ENCODE results near the gene SPRED1.

The SPRED1 gene

DNA sequence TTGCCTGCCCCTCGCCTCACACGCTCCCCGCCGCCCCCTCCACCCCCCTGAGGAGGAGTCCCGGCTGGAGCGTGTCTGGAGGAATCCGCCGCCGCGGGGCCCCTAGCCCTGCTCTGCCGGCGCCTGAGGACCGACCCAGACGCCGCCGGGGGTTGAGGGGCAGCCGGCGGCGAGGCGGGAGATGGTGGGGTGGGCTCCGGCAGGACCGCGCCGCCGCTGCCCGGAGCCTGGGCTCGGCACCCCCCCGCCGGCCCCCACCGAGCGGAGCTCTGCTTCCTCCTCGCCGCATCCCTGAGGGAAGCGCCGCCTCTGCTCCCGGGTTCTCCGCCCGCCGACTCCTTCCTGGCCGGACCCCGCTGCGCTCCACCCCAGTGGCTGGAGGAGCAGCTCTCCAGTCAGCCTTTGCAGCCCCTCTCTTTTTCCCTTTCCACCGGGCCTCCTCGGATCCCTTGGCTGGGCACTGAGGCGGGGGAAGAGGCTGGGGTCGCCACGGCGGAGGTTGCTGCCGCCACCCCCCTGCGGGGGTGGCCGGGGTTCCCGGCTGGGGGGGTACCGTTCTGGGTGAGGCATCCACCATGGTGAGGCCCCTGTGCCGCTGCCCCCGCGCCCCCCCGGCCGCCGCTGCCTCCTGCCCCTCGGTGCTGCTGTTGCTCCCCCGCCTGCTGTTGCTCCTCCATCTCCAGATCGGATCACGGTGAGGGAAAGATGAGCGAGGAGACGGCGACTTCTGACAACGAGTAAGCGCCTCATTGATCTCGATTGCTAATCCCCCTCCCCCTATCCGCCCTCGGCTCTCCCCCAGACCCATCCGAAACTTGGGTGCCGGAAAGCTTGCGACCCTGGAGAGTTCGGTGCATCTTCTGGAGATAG lies at the start of gene SPRED1:
Gene SPRED1 (plus strand): TSS at position 356 of the 870 bp plus-strand sequence. CDS start 350 bp downstream, at position 706.
- no peak for DNase-seq

DNA sequence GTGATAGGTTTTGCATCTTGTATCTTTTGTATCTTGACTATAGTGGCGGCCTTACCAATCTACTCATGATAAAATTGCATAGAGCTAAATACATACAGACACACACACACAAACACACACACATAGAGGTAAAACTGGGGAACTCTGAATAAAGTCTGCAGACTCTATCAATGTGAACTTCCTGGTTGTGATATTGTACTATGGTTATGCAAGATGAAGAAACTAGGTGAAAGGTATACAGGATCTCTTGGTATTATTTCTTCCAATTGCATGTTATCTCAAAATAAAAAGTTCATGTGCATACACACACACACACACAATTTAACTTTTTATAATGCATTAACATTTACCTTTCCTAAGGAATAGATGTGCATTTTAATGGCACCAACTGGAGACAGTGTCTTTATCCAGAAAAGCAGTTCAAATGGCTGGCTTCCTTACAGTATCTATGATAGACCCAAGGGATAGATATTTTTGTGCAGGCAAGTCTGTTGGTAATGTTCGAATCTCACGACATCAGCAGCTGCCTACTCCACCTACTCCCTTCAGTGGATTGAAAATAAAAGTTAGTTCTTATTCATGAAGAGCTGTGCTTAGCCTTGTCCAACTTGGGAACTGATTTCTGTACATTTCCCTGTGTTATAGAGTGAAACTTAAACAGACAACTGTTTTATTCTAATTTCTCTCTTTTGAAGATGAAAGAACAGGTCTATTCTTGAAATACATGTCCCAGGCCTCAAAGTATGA lies 46.9 kb upstream of the SPRED1 start:
- no peak for DNase-seq

DNA sequence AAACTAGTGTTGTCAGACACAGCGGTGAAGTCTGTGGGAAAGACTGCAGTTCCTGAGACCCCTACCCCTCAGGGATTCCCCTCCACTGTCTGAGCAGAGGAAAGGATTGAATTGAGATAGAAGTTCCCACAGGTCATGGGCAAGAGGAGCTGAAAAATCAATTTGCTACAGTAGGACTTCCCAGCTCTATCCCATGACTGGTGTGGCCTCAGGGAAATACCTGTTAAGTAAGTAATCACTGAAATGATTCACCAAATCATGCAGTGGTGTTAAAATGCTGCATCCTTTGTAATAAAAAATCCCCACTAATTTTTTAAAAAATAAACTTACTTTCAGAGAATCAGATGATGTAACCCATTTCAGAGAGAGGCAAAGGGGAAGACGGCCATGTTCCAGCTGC lies 45.0 kb upstream of the SPRED1 start:
- no peak for DNase-seq

DNA sequence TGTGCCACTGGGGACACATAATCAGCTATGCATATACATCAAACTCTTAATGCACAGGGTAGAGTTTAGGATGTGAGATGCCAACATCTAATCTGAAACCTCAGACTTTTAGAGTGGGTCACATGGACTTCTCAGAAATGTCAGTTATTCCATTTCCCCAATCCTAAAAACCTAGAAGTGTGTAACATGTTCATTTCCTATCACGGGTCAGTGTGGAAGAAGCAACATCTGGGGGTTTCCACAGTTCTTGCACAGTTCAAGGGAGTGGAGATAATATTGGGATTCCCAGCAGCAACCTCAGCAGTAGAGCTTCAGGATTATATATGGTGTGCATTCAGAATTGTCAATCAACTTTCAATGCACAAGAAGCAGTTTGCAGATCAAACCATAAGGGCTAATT lies 44.4 kb upstream of the SPRED1 start:
- DNase-seq, result no peak

DNA sequence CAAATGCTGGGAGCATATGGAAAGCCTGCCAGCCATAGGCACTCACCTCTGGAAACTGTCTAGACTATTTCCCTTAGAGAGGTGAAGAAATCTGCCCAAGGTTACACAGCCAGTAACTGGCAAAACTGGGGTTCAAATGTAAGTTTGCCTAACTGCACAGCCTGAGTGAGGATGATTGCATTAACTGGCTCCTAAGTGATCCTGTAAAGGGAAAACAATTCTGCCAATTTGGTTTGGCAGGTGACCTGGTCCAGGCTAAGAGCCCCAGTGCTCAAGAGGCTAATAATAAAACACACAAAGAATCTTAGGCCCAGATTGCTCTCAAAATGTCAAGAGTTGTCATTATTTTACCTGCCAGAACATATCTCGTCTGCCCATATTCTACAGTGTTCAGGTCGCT lies 43.9 kb upstream of the SPRED1 start:
- DNase-seq, result no peak

DNA sequence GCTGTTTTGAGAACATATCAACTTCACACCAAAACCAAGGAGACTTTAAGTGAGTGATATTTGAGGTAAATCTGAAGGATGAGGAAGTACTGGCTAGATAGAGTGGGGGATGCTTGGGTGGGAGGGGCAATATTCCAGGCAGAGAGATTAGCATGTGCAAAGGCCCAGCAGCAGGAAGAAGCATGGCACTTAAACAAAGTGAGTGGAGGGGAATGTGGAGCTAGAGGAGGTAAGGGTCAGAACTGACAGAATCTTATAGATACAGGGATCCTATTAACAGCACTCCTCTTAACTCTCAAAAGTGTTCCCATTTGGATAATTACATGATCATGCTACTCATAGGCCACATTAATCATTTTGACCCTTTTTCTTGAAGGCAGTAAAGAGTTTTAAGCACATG lies 41.4 kb upstream of the SPRED1 start:
- DNase-seq, result no peak

DNA sequence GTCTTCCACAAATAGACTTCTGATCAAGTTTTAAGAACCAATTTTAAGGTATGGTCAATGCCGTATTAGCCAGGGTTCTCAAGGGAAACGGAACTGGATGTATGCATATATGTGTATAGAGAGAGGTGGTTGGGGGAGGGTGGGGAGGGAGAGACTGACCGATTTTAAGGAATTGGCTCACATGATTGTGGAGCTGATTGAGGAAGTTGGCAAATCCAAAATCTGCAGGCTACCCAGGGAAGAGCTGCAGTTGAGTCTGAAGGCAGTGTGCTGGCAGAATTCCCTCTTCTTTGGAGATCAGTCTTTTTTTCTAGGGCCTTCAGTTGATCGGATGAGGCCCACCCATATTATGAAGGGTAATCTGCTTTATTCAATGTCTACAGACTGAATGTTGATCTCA lies 40.8 kb upstream of the SPRED1 start:
- DNase-seq, result no peak

DNA sequence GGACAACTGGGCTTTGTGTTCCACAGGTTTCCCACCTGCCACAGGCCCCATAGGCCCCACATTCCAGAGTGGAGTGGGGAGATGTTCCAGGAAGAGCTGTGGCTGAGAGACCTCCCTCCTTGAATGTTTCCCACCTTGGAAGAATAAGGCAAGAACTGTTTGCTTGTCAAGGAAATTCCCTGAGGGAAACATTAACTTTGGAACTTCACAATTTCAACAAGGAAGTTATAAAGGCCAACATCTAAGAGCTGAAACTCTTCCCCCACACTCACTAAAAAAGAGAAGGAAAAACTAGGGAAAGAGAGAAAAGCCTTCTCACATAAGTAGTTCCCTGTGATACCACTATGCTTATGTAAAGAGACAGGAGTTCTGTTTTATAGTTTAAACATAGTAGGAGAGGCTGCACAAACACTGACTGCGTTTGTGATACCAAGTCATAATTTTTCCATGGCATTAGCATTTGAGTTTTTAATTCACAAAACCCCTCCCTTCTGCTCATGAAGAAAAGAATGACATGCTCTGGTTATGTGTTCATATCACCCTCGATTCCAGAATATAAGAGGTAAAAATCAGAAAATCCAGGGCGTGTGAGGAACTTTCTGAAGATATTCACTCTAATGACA lies 39.8 kb upstream of the SPRED1 start:
- no peak for DNase-seq

DNA sequence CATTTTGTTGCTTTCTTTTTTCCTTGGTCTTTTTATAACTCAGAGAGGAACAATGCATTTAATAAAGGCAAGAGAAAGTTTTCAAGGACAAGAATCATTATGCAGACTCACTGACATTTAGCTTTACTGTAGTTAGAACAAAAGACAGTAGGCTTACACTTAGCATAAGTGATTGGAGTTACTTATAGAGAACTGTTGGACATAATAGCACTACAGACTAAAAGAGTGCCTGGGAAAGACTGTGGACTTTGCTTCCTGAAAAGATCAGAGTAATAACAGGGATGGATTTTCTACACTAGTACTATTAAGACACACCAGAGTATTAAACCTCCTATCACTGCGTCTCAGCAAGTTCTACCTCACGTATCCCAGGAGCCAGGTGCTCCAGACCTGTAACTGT lies 39.3 kb upstream of the SPRED1 start:
- DNase-seq, result no peak

DNA sequence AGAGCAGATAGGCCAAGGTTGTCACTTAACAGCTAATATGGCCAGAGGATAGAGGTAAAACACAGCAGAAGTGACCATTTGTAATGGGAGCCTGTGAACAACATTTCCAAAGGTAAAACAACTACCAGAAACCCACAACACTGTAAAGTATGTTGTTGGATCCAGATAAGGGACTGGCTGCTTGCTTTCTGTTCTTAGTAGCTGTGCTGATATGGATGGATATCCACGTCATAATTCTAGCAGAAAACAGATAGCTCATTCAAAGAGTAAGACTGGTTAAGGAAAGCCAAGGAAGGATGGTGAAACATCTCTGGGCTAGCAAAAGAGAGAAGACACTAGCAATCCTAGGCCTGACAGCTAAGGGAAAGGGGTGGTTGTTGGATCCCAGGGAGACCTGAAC lies 36.9 kb upstream of the SPRED1 start:
- no peak for DNase-seq

DNA sequence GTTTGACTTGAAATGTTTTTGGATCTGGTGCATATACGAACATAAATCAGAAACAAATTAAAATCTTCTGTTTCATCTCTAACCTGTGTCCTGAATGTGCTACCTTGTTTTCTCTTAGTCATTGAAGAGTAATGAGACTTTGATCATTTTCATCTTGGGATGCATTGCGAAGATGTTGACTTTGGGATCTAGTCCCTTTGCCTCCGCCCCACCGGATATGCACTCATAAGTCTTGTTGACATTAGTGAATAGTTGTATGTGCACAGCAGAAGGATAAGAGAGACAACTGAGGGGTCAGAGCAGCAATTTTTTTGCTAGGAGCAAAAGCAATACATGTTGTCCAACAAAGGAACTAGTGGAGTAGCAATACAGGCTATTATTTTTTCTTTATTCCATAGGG lies 35.9 kb upstream of the SPRED1 start:
- no peak for DNase-seq

DNA sequence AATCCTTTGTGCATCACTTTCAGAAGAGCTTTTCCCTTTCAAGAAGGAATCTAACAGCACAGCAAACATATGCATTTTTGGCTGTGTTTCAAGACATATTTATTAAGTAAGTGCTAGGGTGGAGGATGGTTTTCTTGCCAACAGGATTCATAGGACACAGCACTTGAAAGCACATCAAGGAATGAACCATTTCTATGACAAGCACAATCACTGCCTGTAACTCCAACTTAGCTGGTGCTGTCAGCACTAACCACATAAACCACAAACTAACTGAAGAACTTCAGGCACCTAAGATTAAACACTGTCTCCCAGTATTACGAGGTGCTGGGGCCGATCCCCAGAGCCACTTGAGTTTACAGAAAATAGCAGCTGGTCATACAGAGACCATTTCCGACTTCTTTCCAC lies 35.4 kb upstream of the SPRED1 start:
- no peak for DNase-seq

DNA sequence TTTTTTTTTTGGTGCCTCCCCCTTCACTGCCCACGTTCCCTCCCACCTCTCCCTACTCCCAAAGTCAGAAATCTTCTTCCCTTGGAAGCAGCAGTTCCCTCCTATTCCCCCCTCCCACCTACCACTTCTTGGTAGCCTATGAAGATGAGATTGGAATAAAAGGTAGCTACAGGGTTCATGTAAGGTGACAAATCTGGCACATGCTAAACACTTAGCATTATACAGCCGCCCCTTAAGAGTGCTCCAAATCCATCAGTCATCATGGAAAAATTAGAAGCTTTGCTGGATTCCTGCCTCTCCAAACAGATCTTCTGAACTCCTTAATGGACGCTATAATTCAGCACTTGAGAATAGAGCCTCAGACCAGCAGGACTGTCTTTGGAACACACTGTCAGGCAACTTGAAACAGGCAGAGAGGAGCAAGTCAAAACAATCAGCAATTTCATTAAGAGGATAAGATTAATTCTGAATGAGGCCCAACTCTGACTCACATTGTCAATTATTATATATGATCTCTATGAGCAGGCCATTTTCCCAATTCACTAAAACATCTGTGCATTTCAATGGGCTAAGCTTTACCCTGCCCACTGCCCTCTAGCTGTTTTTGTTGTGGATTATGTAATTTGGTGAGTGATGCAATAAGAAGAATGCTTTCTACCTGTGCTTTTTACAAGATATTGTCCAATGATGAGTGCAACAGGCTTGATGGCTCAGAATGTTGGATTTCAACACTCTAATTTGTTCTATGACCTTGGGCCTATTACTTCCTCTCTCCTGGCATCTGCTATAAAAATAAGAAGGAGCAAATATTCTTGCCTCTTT lies 34.6 kb upstream of the SPRED1 start:
- no peak for DNase-seq

DNA sequence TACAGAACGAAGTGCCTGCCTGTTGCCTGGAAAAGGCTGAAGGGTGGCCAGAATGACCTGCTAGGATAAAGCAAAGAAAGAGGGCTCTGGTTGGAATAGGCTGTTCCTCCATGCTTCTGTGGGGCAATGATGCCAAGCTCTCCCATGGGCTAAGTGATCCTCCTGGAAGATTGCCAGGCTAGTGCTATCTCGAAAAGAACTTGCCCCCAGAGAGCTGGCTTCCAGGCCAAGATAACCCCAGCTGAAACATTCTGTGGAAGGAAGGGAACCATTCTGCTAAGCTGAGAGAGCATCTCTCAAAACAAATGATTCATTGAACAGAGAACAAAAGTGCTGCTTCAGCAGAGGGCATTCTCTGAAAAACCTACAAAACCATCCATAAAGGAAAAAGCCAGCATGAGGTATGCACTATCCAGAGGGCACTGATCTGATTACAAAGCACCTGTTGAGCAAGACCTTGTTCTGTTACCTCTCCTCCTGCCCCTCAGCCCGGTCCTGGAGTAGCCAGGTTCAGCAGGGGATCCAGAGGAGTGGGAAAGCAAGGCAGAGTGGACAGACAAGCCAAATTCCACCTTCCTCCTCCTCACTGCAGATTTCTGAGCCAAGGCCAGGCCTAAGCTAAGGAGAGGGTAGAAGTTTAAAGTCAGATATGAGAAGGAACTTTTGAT lies 31.9 kb upstream of the SPRED1 start:
- DNase-seq, result no peak

DNA sequence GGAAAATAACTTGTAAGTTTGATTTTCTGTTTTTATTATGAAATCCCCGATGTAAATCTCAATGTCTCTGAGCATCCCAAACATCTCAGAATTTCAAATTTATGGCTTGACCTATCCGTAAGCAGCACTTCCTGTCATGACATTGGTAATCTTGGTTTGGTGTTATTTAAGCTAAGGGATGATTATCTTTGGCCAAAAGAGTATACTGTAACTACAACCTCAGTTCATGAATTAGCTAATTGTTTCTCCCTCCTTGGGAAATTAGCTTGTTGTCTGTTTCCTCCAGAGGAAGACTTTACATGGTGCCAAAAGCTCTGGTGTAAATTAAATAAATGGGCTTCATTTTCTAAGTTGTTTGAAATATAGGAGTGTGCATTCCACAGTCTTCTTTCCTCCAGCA lies 28.1 kb upstream of the SPRED1 start:
- DNase-seq, result no peak

DNA sequence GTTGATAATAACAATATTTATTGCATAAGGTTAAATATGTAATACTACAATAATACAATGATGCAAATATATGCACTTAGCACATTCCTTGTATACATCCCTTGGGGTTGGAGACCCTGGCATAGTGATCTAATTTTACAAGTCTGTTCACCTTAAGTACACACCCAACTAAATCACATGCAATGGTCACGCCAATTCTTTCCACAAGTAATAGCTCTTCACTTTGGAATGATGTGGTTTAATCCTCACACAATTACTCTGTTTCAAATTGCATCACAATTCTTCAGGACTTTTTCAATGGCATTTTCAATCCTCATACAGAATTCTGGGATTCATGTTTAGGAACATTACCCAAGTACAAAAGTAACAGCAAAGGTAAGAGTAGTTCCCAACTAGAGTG lies 27.3 kb upstream of the SPRED1 start:
- DNase-seq, result no peak

DNA sequence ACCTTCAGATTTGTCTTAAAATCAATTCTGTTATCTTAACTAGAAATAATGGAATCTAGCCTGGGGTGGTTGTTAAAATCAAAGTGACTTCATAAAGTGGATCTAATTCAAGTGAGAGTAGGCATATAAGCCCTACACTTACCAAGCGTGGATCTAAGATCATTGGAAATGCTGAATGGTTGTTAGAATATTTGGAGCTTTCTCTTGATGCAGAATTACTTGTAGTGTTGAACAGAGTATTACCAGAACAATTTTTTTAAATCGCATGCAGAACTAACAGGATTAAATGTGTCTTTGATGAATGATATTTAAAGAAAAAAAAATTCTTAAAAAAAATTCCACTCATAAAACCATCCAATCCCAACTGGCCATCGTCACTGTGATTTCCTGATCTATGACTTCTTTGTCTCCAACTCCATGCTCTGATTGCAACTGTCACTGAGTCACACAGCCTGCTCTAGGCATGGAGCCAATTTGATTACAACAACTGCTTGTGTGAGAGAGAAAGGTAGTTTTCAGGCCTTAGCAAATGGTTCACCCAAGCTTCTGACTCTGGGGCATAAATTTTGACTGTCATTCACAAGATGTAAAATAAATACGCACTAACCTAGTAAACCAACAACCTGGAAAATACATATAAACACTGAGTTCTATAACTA lies 25.9 kb upstream of the SPRED1 start:
- DNase-seq, result no peak

DNA sequence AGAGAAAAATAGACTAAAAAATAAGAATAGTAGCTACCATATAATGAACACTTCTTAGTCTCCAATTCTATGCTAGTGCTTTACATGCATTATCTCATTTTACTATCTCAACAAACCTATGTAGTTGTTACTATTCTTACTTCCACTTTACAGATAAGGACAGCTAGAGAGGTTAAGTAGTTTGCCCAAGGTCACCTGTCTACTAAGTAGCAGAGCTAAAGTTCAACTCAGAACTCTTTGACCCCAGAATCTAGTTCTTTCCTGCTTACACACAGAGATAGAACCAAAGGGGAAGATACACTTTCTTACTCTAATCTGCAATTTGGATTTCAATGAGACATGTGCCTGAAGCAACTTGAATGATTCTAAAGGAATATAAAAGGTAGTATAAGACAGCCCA lies 24.7 kb upstream of the SPRED1 start:
- DNase-seq, result no peak

DNA sequence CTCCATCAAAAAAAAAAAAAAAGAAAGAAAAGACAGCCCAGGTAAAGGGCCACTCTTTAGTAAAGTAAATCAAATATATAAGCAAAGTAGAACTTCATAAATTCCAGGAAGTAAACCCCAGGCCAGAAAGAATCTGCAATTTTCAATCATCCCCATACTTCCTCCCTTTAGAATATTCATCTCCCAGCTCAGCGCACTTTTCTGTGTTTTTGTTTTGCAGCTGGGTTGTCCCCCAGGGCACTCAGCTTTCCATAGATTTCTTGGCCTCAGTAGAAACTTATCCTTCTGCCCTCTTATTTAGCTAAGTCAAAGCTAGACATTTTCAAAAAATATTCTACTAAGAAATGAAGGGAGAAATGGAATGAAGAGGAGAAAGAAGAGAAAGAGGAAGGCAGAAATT lies 24.0 kb upstream of the SPRED1 start:
- DNase-seq, result no peak

DNA sequence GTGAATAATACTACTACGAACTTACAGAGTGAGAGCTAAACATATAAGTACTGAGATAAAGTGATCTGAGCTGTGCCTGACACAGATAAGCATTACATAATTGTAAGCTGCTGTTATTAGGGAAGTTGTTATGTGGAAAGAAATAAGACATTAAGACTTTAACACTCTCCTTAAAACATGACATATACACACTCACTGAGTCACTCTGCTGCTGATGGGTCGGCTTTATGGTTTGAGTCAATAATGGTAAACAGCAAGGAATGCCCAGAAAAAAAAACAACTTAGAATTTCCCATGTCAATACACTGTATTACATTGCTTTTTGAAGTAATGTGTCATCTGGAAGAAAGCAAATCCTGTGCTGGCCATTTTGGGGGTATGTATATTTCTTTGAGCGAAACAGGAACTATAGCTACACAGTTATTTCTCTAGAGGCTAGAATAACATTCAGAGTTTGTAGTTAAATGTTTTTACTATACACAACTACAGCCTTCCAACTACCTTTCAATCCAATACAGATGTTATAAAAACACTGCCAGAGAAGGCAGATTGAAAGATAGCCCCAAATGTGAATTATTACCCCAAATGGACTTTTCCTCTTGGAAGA lies 22.8 kb upstream of the SPRED1 start:
- DNase-seq, result no peak

DNA sequence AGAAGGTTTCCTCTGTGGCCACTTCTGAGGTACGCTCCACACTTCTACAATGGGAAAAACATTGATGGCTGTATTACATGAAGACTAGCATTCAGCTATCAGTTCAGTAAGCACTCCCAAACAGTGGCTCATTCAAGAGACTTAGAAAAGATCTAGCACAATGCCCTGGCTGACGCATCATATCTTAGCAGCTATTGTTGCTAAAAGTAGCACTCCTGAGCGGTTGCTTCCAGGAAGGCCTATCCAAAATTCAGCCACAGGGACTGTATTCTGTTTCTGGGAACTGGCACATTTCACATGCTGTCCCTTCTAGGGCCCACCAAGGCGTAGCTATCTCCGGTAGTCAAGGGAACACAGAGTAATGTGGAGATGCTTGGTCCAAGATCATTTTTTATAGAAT lies 21.2 kb upstream of the SPRED1 start:
- DNase-seq, result no peak
